HG03097 (cell line): ENCODE measurements around the gene MYO7B.
"Not testable (repeated sequence)": the region's sequence is repeated elsewhere in the genome, so short reads cannot be mapped to it uniquely, and the experiment has no call there.

ENCODE experiments used
- ATAC-seq: cut with Tn5 transposase; IDR thresholded peaks from one replicate; pipeline ENCODE4 v1.9.1; 2021; ENCODE audit not compliant: unreplicated experiment, low FRiP score

MYO7B gene

DNA sequence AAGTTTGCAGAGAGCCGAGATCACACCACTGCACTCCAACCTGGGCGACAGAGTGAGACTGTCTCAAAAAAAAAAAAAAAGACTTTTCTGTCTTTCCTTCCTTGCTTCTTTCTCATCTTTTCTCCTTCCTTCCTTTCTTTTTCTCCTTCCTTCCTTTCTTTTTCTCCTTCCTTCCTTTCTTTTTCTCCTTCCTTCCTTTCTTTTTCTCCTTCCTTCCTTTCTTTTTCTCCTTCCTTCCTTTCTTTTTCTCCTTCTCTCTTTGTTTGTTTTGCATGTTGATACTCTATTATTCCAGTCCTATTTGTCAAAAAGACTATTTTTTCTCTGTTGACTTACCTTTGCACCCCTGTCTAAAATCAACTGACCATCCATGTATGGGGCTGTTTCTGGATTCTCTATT, 36.9 kb downstream of the MYO7B start:
- not testable (repeated sequence) for ATAC-seq

DNA sequence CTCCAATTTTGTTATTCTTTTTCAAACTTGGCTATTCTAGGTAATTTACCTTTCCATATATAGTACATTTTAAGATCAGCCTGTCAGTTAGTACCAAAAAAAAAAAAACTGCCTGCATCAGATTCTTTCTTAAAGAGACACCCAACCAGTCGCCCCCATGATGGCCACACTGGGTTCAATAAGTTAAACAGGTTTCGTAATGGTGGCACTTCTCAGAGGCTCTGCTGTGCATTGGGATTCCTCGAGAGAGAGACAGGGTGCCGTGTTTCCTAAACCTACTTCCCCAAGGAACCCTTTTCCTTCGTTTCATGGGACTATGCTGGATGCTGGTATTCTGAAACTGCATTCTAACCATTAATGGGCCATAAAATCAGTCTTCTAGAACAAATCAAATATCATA, 37.4 kb downstream of the MYO7B start:
- no peak for ATAC-seq

DNA sequence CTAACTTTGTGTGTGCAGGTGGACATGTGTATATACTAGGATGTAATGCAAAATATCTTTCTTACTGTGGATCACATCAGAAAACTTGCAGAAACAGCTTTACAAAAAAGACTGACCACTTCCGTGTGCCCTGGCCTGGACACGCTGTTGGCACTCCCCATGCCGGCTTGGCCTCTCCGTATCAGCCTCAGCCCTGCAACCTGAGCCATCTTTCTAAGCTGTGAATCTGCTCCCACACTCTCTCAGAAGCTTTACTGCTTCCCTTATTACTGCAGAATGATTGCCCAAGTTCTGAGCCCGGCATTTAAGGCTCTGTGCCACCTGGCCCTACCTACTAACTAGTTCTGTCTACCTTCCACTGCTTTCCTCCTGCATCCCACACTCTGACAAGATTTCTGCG, 37.8 kb downstream of the MYO7B start:
- ATAC-seq = no peak

GRCh38 chr2:127573771-127574170, 38.3 kb downstream of the MYO7B start:
- ATAC-seq = no peak

GRCh38 chr2:127574656-127575055, 39.2 kb downstream of the MYO7B start:
- no peak for ATAC-seq

DNA sequence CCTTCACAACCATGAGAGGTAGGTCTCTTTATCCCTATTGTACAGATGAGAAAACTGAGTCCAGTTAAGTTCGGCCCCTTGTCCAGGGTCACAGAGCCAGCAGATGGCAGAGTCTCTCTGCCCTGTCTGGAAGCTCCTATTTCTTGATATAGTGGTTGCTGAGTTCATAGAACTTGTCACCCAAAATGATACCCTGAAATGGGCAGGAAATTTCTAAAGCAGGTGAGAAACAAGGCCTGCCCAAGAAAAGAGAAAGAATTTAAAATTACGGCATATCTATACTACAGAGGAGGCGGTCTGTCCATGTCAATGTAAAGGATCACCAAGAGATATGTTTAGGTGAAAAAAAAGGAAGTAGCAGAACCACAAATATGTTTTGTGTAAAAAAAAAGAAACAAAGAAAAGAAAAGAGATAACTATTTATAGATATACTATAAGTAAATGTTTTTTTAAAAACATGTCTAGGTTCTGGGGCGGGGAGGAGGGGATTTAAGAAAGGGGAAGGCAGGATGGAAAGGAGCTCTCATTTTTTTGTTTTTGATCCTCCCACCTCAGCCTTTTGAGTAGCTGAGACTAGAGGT, 39.8 kb downstream of the MYO7B start:
- no peak for ATAC-seq

DNA sequence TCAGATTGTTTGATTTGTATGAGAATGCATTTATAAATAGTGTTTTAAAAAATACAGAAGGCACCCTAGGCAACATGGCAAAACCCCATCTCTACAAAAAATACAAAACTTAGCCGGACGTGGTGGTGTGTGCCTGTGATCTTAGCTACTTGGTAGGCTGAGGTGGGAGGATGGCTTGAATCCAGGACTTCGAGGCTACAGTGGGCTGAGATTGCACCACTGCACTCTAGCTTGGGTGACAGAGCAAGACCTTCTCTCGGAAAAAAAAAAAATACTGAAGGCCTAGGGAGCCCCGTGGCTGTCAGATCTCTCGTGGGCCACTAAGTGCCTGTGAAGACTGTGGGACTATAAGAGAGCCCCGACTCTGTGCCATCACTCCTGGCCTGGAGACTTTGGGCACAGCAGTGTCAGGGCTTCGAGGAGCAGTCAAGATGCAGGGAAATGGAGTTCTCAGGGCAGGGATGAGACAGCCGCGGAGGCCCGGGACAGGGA, 40.5 kb downstream of the MYO7B start:
- no peak for ATAC-seq

- ATAC-seq = no peak
These were observed 41.1 kb downstream of the MYO7B start for GRCh38 chr2:127576433-127577207.

- ATAC-seq = no peak
These were observed 41.7 kb downstream of the MYO7B start for GRCh38 chr2:127577208-127577475.

DNA sequence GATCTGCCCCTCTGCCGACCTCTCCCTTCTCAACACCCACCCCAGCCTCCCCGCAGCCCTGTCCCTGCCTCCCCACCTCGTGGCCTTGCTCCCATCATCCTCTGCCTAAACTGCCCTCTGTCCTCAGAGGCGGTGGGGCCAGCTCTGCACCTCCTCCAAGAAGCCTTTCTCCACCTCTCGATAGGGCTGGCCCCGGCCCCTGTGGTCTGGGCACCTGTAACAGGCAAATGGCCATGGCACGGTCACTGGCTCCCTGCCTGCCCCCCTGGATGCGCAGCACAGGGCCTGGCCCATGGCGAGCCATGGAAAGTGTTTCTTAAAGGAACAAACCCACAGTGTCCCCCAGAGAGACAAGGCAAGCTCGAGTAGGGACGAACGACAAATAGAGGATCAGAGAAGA, 42.0 kb downstream of the MYO7B start:
- no peak for ATAC-seq

GRCh38 chr2:127577973-127578372, 42.5 kb downstream of the MYO7B start:
- no peak for ATAC-seq

- no peak for ATAC-seq
These were observed 42.9 kb downstream of the MYO7B start for GRCh38 chr2:127578411-127578810.

DNA sequence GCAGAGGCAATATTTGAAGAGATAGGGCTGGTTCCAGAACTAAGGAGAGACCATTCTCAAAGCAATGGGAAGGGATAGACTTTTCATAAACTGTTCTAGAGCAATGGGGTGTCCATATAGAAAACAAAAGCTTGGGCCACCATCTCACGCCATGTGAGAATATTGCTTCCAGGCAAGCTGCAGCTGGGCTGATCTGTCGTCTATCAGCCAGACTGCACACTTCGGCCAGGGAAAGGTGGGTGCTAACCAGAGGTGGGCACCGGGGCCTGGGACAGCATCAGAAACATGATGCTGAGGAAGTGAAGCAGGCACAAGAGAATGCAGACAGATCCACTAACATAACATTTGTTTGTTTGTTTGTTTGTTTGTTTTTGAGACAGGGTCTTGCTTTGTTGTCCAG, 43.7 kb downstream of the MYO7B start:
- no peak for ATAC-seq

DNA sequence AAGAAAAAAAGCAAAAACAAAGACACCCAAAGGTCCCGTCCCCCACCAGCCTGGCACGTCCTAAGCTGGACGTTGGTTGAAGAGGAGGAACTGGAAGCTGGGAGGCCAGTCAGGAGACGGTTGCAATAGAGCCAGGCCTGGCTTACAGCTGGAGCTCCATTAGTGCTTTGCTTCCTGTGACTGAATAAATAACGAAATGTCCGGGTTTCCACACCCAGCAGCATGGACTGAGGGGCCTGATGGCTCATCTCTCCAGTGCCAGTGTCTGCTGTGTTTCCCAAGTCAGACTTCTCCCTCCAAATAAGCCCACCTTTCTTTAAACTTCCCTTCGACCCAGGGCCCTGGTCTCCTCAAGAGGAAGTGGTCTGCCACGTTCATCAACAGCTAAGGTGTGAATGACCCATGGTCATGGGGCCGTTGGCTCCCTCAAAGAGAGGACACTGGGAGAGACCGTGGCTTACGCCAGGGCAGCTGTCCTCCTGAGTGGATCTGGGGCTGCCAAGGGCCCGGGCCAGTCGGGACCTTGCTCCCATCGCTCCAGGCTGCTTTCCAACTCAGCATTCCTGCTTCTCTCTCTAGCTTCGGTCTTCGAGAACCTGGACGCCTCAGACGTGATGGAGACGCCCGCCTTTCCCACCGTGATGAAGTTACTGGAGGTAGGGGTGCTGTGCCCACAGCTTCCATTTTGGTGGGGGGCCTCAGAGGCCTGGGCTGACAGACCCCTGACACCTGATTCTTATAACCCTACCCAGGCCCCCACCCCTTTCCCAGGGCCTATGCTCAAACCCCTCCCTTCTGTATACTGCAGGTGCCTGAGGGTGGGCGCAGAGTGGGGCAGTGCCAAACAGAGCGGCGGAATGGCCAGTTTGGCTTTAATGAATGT, 44.9 kb downstream of the MYO7B start:
- no peak for ATAC-seq

- ATAC-seq = no peak
These were observed 45.5 kb downstream of the MYO7B start for GRCh38 chr2:127581050-127581345.

- ATAC-seq = no peak
These were observed 46.3 kb downstream of the MYO7B start for GRCh38 chr2:127581516-127582490.

- ATAC-seq = no peak
These were observed 47.7 kb downstream of the MYO7B start for GRCh38 chr2:127582863-127583861.

- ATAC-seq = no peak
These were observed 48.6 kb downstream of the MYO7B start for GRCh38 chr2:127584047-127584446.

- no peak for ATAC-seq
These were observed 49.1 kb downstream of the MYO7B start for GRCh38 chr2:127584516-127585033.
